Muscle of back (tissue), 11 donors: Measurements from ENCODE around the gene STX12. TPM values are rescaled to one million over a fixed set of nuclear protein-coding genes. Genes with fewer than 3 reads are reported as not detected.
A peak's percentile ranks its signal among the peaks of the same experiment; 100 is the strongest.
"Not testable (repeated sequence)": the region's sequence is repeated elsewhere in the genome, so short reads cannot be mapped to it uniquely, and the experiment has no call there.

Experiments used
- DNase-seq, 3 donors: peaks; one replicate each; pipeline versions ENCODE4 v3.0.0 to v3.0.0-alpha.2; 2013
- polyA plus RNA-seq, 10 donors: library from polyadenylated mRNA; unstranded; fragments of 120-200 nt; gene quantifications; one replicate each; pipeline ENCODE4 v1.2.1, GENCODE V29; 2013; ENCODE audit not compliant: insufficient read length in 10 of 10

Gene STX12
- polyA plus RNA-seq, 10 donors: 27.3 to 42.2 (median 32.6) TPM

GRCh38 chr1:27773826-27774445 is 917 bp downstream of the STX12 start:
- DNase-seq: peak in 2 of 3 donors; percentile 10 to 35

GRCh38 chr1:27774654-27775053 is 1.6 kb downstream of the STX12 start:
- DNase-seq: no peak

- DNase-seq: not testable (repeated sequence)
These were observed 2.3 kb downstream of the STX12 start for GRCh38 chr1:27775336-27775735.

- DNase-seq: not testable (repeated sequence)
These were observed 3.3 kb downstream of the STX12 start for GRCh38 chr1:27776276-27776675.

- no peak for DNase-seq
These were observed 5.0 kb downstream of the STX12 start for GRCh38 chr1:27778056-27778455.

- no peak for DNase-seq
These were observed 6.1 kb downstream of the STX12 start for GRCh38 chr1:27779122-27779521.

GRCh38 chr1:27782950-27783349 is 9.9 kb downstream of the STX12 start:
- DNase-seq: no peak

GRCh38 chr1:27784700-27785099 is 11.7 kb downstream of the STX12 start:
- DNase-seq: no peak

GRCh38 chr1:27785781-27786455 is 12.9 kb downstream of the STX12 start:
- DNase-seq: no peak

- DNase-seq: no peak
These were observed 14.9 kb downstream of the STX12 start for GRCh38 chr1:27787895-27788294.

GRCh38 chr1:27789540-27790041 is 16.6 kb downstream of the STX12 start:
- peak in 2 of 3 donors; percentile 6 to 11 for DNase-seq

- DNase-seq: not testable (repeated sequence)
These were observed 17.3 kb downstream of the STX12 start for GRCh38 chr1:27790270-27790669.

- DNase-seq: no peak
These were observed 22.6 kb downstream of the STX12 start for GRCh38 chr1:27795601-27796000.

GRCh38 chr1:27804791-27805190 is 31.8 kb downstream of the STX12 start:
- no peak for DNase-seq

GRCh38 chr1:27806758-27807157 is 33.7 kb downstream of the STX12 start:
- no peak for DNase-seq

- DNase-seq: no peak
These were observed 34.4 kb downstream of the STX12 start for GRCh38 chr1:27807385-27807784.

GRCh38 chr1:27808131-27808530 is 35.1 kb downstream of the STX12 start:
- DNase-seq: not testable (repeated sequence)

GRCh38 chr1:27809883-27810282 is 36.9 kb downstream of the STX12 start:
- no peak for DNase-seq

GRCh38 chr1:27811741-27812500 is 38.9 kb downstream of the STX12 start:
- DNase-seq: no peak

- peak; percentile 9 to 46 (median 39) for DNase-seq
These were observed 44.1 kb downstream of the STX12 start for GRCh38 chr1:27816921-27817630.

- DNase-seq: no peak
These were observed 48.8 kb downstream of the STX12 start for GRCh38 chr1:27821761-27822315.

- no peak for DNase-seq
These were observed 50.8 kb downstream of the STX12 start for GRCh38 chr1:27823784-27824183.
